ENCODE measurements around the gene KRTAP12-4.
"Not testable (repeated sequence)": the region's sequence is repeated elsewhere in the genome, so short reads cannot be mapped to it uniquely, and the experiment has no call there.

KRTAP12-4 gene

GRCh38 chr21:44666401-44667320 lies 12.2 kb upstream of the KRTAP12-4 start, which contains the start of gene KRTAP12-2:
KRTAP12-2 (minus strand) TSS chr21:44666927; CDS start chr21:44666886, 41 bp downstream.
- H3K9ac ChIP-seq (ENCODE audit: low read length): no peak within 1 kb of the TSS
- no peaks in the 10 kb centered on the region for H3K9me3 ChIP-seq (ENCODE audit: low read length)
- H3K27ac ChIP-seq (ENCODE audit: low read depth, low read length): no peak within 1 kb of the TSS
- no peak within 1 kb of the TSS for H3K4me3 ChIP-seq (ENCODE audit: low read depth in 1 of 2, low read length in 2 of 2)
- H3K27me3 ChIP-seq (ENCODE audit: control insufficient read depth in 1 of 2, insufficient read depth in 2 of 2, low read length in 2 of 2): peaks cover 0 to 5% of the 10 kb centered on the region in 2 donors
- no peaks in the 10 kb centered on the region for H3K4me1 ChIP-seq (ENCODE audit: insufficient read depth, low read length)
- H3K36me3 ChIP-seq (ENCODE audit: insufficient read depth, low read length): no peaks in the 10 kb centered on the region

- Histone ChIP-seq H3K36me3 (ENCODE audit: insufficient read depth, low read length) (no peaks in the 10 kb centered on the region), H3K9me3 (ENCODE audit: low read length) (no peaks in the 10 kb centered on the region), H3K4me1 (ENCODE audit: insufficient read depth, low read length) (no peaks in the 10 kb centered on the region)
These were observed 10.2 kb upstream of the KRTAP12-4 start for GRCh38 chr21:44664691-44665090.

GRCh38 chr21:44661567-44661966 lies 7.1 kb upstream of the KRTAP12-4 start:
- not testable (repeated sequence) for H3K4me3 ChIP-seq (ENCODE audit: low read depth in 1 of 2, low read length in 2 of 2); H3K27me3 ChIP-seq (ENCODE audit: control insufficient read depth in 1 of 2, insufficient read depth in 2 of 2, low read length in 2 of 2); H3K36me3 ChIP-seq (ENCODE audit: insufficient read depth, low read length); H3K9me3 ChIP-seq (ENCODE audit: low read length); H3K4me1 ChIP-seq (ENCODE audit: insufficient read depth, low read length); H3K9ac ChIP-seq (ENCODE audit: low read length); H3K27ac ChIP-seq (ENCODE audit: low read depth, low read length)

More at GRCh38 chr21:44664691-44665090, 10.2 kb upstream of the KRTAP12-4 start:
- no peak overlapping the region for H3K9ac ChIP-seq (ENCODE audit: low read length)
- H3K27ac ChIP-seq (ENCODE audit: low read depth, low read length): no peak overlapping the region
- peaks cover 0 to 5% of the 10 kb centered on the region in 2 donors for H3K27me3 ChIP-seq (ENCODE audit: control insufficient read depth in 1 of 2, insufficient read depth in 2 of 2, low read length in 2 of 2)
- no peak overlapping the region for H3K4me3 ChIP-seq (ENCODE audit: low read depth in 1 of 2, low read length in 2 of 2)

- peaks cover 0 to 7% of the 10 kb centered on the region in 2 donors for H3K27me3 ChIP-seq (ENCODE audit: control insufficient read depth in 1 of 2, insufficient read depth in 2 of 2, low read length in 2 of 2)
- no peaks in the 10 kb centered on the region for H3K36me3 ChIP-seq (ENCODE audit: insufficient read depth, low read length)
- H3K9ac ChIP-seq (ENCODE audit: low read length): no peak overlapping the region
- H3K4me1 ChIP-seq (ENCODE audit: insufficient read depth, low read length): no peaks in the 10 kb centered on the region
- H3K27ac ChIP-seq (ENCODE audit: low read depth, low read length): no peak overlapping the region
- peaks cover 3% of the 10 kb centered on the region for H3K9me3 ChIP-seq (ENCODE audit: low read length)
- no peak overlapping the region for H3K4me3 ChIP-seq (ENCODE audit: low read depth in 1 of 2, low read length in 2 of 2)
These were observed 4.6 kb upstream of the KRTAP12-4 start for GRCh38 chr21:44658913-44659595.

- H3K9ac ChIP-seq (ENCODE audit: low read length): no peak overlapping the region
- H3K27me3 ChIP-seq (ENCODE audit: control insufficient read depth in 1 of 2, insufficient read depth in 2 of 2, low read length in 2 of 2): peaks cover 0 to 10% of the 10 kb centered on the region in 2 donors
- H3K36me3 ChIP-seq (ENCODE audit: insufficient read depth, low read length): no peaks in the 10 kb centered on the region
- peaks cover 3% of the 10 kb centered on the region for H3K9me3 ChIP-seq (ENCODE audit: low read length)
- no peak overlapping the region for H3K4me3 ChIP-seq (ENCODE audit: low read depth in 1 of 2, low read length in 2 of 2)
- no peak overlapping the region for H3K27ac ChIP-seq (ENCODE audit: low read depth, low read length)
- H3K4me1 ChIP-seq (ENCODE audit: insufficient read depth, low read length): no peaks in the 10 kb centered on the region
These were observed 4.1 kb upstream of the KRTAP12-4 start for GRCh38 chr21:44658541-44658910.

GRCh38 chr21:44657635-44658540 lies 3.4 kb upstream of the KRTAP12-4 start, which contains the start of gene KRTAP12-3:
KRTAP12-3 (plus strand) TSS chr21:44657932; CDS start chr21:44657980, 48 bp downstream.
- H3K9me3 ChIP-seq (ENCODE audit: low read length): peaks cover 3% of the 10 kb centered on the region
- no peaks in the 10 kb centered on the region for H3K4me1 ChIP-seq (ENCODE audit: insufficient read depth, low read length)
- peaks cover 0 to 10% of the 10 kb centered on the region in 2 donors for H3K27me3 ChIP-seq (ENCODE audit: control insufficient read depth in 1 of 2, insufficient read depth in 2 of 2, low read length in 2 of 2)
- H3K4me3 ChIP-seq (ENCODE audit: low read depth in 1 of 2, low read length in 2 of 2): no peak within 1 kb of the TSS
- no peaks in the 10 kb centered on the region for H3K36me3 ChIP-seq (ENCODE audit: insufficient read depth, low read length)
- no peak within 1 kb of the TSS for H3K27ac ChIP-seq (ENCODE audit: low read depth, low read length)
- no peak within 1 kb of the TSS for H3K9ac ChIP-seq (ENCODE audit: low read length)

- H3K27me3 ChIP-seq (ENCODE audit: control insufficient read depth in 1 of 2, insufficient read depth in 2 of 2, low read length in 2 of 2): peaks cover 0 to 10% of the 10 kb centered on the region in 2 donors
- no peak overlapping the region for H3K4me3 ChIP-seq (ENCODE audit: low read depth in 1 of 2, low read length in 2 of 2)
- H3K36me3 ChIP-seq (ENCODE audit: insufficient read depth, low read length): no peaks in the 10 kb centered on the region
- no peak overlapping the region for H3K27ac ChIP-seq (ENCODE audit: low read depth, low read length)
- no peak overlapping the region for H3K9ac ChIP-seq (ENCODE audit: low read length)
- peaks cover 3% of the 10 kb centered on the region for H3K9me3 ChIP-seq (ENCODE audit: low read length)
- no peaks in the 10 kb centered on the region for H3K4me1 ChIP-seq (ENCODE audit: insufficient read depth, low read length)
These were observed 2.4 kb upstream of the KRTAP12-4 start for GRCh38 chr21:44656868-44657267.

- Histone ChIP-seq H3K9ac (ENCODE audit: low read length) (no peak overlapping the region), H3K9me3 (ENCODE audit: low read length) (peaks cover 3% of the 10 kb centered on the region), H3K4me1 (ENCODE audit: insufficient read depth, low read length) (no peaks in the 10 kb centered on the region), H3K4me3 (ENCODE audit: low read depth in 1 of 2, low read length in 2 of 2) (no peak overlapping the region), H3K27ac (ENCODE audit: low read depth, low read length) (no peak overlapping the region), H3K27me3 (ENCODE audit: control insufficient read depth in 1 of 2, insufficient read depth in 2 of 2, low read length in 2 of 2) (peaks cover 0 to 5% of the 10 kb centered on the region in 2 donors), H3K36me3 (ENCODE audit: insufficient read depth, low read length) (no peaks in the 10 kb centered on the region)
These were observed 543 bp downstream of the KRTAP12-4 start for GRCh38 chr21:44653656-44654575.

GRCh38 chr21:44653123-44653522 lies 1.3 kb downstream of the KRTAP12-4 start:
- Histone ChIP-seq H3K9ac (ENCODE audit: low read length) (no peak overlapping the region), H3K9me3 (ENCODE audit: low read length) (peaks cover under 1% of the 10 kb centered on the region), H3K4me3 (ENCODE audit: low read depth in 1 of 2, low read length in 2 of 2) (no peak overlapping the region), H3K4me1 (ENCODE audit: insufficient read depth, low read length) (no peaks in the 10 kb centered on the region), H3K27me3 (ENCODE audit: control insufficient read depth in 1 of 2, insufficient read depth in 2 of 2, low read length in 2 of 2) (peaks cover 0 to 5% of the 10 kb centered on the region in 2 donors), H3K27ac (ENCODE audit: low read depth, low read length) (no peak overlapping the region), H3K36me3 (ENCODE audit: insufficient read depth, low read length) (no peaks in the 10 kb centered on the region)

GRCh38 chr21:44650973-44651675 lies 3.3 kb downstream of the KRTAP12-4 start:
- Histone ChIP-seq H3K9me3 (ENCODE audit: low read length) (no peaks in the 10 kb centered on the region), H3K4me3 (ENCODE audit: low read depth in 1 of 2, low read length in 2 of 2) (no peak overlapping the region), H3K27me3 (ENCODE audit: control insufficient read depth in 1 of 2, insufficient read depth in 2 of 2, low read length in 2 of 2) (peaks cover 0 to 12% of the 10 kb centered on the region in 2 donors), H3K36me3 (ENCODE audit: insufficient read depth, low read length) (no peaks in the 10 kb centered on the region), H3K4me1 (ENCODE audit: insufficient read depth, low read length) (no peaks in the 10 kb centered on the region), H3K27ac (ENCODE audit: low read depth, low read length) (no peak overlapping the region), H3K9ac (ENCODE audit: low read length) (no peak overlapping the region)
